DMS114 treated with DMSO at 0.1 percent for 48 hours (cell line): Measurements from ENCODE around the gene PRMT2.

Source experiments
- DNase-seq: peaks from one replicate; lab custom pipeline; 2025; ENCODE audit not compliant: unreplicated experiment; lab: John Stamatoyannopoulos, UW

PRMT2 gene

GRCh38 chr21:46635324-46636180 lies at the start of gene PRMT2:
PRMT2 (plus strand) TSS chr21:46635674; CDS start chr21:46636952, 1,278 bp downstream.
- DNase-seq, result peak; percentile 82

DNA sequence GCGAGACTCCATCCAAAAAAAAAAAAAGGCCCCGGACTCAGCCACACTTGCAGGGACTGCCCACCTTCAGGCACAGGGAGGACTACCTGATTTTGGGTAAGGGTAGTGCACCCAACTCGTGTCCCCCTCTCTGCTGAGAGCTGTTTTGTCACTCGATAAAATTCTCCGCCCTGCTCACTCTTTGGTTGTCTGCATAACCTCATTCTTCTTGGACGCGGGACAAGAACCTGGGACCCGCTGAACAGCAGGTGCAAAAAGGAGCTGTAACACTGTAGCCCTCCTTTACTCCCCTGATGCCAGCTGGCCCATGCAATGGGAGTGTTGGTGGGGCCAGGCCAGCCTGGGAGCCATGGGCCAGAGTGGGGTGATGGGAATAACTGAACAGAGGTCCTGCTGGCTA lies 41.2 kb upstream of the PRMT2 start:
- no peak for DNase-seq

GRCh38 chr21:46596201-46596600 lies 39.3 kb upstream of the PRMT2 start:
- no peak for DNase-seq

DNA sequence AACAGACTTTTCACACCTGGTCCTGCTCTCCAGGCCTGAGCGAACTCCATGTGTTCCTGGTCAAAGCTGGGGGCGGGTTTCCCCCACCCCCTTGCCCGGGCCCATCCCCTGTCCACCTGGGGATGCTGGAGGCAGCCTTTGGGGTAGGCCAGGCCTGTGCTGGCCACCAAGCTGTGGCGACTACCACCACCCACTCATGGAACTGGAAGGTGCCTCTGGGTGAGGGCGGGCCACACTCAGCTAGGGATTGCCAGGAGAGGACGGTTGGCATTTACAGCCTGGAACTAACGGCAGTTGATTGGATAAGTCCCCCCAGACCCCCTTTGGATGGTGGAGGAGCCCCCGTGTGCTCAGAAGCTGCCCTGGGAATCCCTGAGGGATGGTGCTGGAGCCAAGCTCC lies 38.4 kb upstream of the PRMT2 start:
- DNase-seq, result no peak

DNA sequence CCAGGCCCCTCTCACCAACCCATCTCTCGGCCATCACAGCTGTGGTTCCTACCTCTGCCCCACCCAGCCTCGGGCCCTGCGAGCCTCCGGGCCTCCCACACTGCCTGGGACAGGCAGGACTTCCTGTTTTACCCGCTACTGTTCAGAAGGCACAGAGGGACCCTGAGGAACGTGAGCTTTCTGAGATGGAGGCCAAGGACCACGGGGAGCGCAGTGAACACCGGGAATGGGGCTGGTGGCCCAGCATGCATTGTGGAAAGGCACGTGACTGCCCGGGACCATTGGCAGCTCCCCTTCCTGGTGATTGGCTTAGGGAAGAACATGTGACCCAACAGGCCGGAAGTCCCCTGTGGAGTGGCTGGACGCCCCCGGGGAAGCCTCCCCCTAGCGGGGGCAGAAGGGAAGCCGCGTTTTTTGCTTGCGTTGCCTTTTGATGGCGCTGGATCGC lies 37.6 kb upstream of the PRMT2 start:
- DNase-seq, result no peak

GRCh38 chr21:46598581-46599572 lies 36.6 kb upstream of the PRMT2 start:
- DNase-seq, result no peak

DNA sequence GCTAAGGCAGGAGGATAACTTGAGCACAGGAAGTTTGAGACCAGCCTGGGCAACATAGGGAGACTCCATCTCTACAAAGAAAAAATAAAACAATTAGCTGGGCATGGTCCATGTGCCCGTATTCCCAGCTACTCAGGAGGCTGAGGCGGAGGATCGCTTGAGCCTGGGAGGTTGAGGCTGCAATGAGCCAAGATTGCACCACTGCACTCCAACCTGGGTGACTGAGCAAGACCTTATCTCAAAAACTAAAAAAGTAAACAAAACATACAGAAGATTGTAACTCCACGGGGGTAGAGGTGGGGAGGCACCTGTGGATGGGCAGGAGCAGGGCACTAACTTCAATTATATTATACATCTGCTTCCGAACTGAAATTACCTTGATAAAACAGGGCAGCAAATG lies 35.2 kb upstream of the PRMT2 start:
- no peak for DNase-seq

DNA sequence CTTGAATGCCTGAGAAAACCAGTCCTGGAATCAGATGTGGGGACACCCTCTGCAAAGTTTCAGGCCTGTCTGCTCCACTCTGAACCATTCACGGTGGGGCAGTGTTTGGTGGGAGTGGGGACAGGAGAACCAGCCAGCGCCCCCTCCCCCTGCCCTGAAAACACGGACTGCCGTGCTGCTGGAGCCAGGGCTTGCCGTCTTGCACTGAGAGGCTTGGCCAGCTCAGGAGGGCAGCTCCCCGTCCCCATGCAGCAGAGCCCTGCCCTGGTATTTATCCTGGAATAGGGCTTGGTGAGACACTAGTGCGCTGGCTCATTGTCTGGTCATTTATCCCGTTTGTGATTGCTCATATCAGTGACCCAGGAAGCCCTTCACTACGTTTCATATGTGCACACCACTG lies 34.5 kb upstream of the PRMT2 start:
- no peak for DNase-seq

DNA sequence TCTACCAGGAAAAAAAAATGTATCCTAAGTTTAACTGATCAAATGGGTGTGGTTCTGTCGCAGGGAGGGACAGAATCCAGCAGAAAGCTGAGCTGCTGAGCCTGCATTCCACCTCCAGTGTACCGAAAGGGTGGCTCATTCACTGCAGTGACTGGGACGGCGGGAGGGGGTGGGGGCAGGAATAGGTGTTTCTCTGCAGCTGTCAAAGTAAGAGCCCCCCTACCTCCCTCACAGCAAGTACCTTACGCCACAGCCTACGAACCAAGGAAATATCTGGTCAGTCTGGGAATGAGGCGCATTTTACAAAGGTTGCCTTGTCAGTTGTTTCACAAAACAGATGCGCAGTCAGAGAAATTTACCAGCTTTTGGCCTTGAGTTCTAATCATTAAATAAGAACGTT lies 32.2 kb upstream of the PRMT2 start:
- no peak for DNase-seq

DNA sequence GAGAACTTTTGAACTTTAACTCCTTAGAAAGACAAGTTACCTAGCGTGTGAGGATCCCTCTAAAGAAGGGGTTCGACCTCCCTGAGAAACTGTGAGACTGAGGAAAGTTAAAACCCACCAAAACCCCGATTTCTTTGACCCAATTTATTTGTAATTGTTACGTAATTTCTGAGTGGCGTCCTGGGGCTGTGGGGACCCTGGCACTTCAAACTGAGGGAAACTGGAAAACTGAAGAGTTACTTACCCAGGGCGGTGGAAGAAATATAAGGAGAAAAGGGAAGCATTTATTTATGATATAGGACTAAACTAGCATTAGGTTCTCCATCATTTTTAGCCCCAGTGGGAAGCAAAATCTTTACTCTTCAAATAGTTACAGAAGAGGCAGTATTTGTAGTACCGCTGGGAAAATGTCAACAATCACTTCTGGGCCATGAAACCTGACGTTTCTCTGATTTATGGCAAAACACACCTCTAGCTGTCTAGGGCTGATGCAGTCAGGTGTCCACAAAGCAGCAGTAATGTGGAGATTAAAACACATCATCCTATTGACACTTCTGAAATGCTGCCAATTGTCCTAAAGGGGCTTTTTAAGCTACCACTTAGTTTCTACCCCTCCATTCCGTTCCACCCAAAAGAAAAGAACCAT lies 31.0 kb upstream of the PRMT2 start:
- no peak for DNase-seq

- no peak for DNase-seq
Observed at GRCh38 chr21:46604975-46605766, 30.3 kb upstream of the PRMT2 start, which contains the start of gene S100B. S100B (minus strand) TSS chr21:46605082; CDS start chr21:46602415, 2,667 bp downstream.

GRCh38 chr21:46605767-46606426 lies 29.6 kb upstream of the PRMT2 start:
- DNase-seq, result no peak

- no peak for DNase-seq
Observed at GRCh38 chr21:46606427-46606813, 29.1 kb upstream of the PRMT2 start.

DNA sequence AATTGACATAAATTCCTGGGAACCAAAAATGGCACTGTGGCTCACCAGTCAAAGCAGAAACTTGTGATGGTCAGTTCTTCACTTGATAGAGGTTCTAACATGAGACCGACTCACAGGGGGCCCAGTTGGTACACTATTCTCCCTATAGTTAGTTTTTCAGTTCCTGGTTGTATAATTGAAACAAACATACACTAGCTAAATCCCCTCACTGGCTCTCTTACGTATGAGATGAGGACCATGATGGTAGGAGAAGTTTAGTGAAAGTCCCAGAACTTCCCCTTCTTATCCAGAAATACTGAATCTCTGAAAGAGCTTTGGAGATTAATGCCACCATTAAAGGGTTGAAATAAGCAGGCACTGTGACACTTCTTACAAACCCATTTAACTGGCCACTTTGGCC lies 27.8 kb upstream of the PRMT2 start:
- DNase-seq, result no peak

DNA sequence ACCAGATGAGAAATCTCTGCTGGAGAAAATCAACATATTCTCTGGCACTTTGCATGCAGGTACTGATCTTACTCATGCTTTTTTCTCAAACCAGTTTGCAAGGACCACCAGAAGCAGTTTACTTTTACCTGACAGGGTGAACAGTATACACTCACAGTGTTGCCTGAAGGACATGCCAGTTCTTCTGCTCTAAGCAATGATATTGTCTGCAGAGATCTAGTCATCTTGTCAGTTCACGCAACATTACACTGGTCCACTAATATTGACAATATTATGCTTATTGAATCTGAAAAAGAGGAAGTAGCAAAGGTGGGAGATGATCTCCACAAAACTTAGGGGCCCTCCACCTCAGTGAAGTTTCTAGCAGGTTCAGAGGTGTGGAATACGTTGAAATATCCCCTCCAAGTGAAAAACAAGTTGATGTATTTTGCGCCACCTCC lies 26.8 kb upstream of the PRMT2 start:
- no peak for DNase-seq

DNA sequence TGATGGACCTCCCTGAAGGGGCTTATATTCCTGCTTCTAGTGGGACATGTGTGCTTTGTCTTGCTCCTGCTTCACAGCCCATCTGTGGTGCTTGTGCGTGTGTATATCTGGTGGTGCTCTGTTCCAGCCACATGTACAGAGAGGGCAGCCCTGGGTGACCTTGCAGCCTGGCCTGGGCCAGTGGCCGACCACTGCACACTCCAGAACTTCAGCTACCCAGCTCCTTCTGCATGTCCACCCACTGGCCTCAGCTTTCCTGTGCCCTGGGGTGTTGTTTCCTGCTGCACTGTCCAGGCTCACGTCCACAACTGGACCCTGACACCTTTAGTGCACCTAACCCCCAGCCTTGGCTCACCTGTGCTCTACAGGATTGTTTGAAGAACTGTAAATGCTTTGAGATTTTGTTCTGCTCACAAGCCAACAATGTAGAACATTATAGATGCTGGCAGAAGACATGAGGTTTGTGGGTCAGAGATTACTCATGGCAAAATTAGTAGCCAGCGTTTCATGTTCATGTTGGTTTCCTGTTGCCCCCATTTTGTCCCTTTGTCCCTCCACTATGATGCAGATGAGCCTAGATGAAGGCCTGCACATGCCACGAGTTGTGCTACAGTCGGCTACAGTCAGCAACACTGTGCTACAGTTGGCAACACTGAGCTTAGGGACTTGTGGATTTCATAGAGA lies 25.3 kb upstream of the PRMT2 start:
- DNase-seq, result no peak

- no peak for DNase-seq
Observed at GRCh38 chr21:46613391-46613790, 22.1 kb upstream of the PRMT2 start.

- DNase-seq, result no peak
Observed at GRCh38 chr21:46616050-46616449, 19.4 kb upstream of the PRMT2 start.

DNA sequence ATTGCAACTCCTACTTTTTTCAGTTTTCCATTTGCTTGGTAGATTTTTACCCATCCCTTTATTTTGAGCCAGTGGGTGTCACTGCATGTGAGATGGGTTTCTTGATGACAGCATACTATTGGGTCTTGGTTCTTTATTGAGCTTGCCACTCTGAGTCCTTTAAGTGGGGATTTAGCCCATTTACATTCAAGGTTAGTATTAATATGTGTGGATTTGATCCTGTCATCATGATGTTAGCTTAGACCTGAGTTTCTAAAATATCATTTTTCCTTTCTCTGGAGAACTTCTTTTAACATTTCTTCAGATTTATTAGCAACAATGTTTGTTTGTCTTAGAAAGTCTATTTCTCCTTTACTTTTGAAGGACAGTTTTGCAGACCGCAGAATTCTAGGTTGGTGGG lies 18.8 kb upstream of the PRMT2 start:
- no peak for DNase-seq
